TTC549 (cell line): ENCODE results near the gene WDR7.
A peak's percentile ranks its signal among the peaks of the same experiment; 100 is the strongest.

ENCODE experiments used
- FAIRE-seq: peaks from 2 replicates; lab custom pipeline; 2012; peaks lifted over from hg19 to GRCh38; lab: Jason Lieb, UNC

The WDR7 gene

DNA sequence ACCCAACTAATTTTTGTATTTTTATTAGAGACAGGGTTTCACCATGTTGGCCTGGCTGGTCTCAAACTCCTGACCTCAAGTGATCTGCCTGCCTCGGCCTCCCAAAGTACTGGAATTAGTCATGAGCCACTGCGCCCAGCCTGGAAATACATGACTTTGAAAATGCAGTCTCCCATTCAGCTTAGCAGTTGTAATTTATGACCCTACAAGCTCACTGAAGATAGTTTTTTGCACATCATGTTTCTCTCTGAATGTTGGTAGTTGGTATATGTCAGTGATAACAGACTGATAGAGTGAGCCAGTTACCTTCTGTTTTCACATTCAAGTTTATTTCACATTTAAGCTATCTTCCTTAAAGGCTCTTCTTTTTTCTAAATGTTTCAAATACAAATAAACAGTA lies 7.1 kb downstream of the WDR7 start:
- no peak for FAIRE-seq

DNA sequence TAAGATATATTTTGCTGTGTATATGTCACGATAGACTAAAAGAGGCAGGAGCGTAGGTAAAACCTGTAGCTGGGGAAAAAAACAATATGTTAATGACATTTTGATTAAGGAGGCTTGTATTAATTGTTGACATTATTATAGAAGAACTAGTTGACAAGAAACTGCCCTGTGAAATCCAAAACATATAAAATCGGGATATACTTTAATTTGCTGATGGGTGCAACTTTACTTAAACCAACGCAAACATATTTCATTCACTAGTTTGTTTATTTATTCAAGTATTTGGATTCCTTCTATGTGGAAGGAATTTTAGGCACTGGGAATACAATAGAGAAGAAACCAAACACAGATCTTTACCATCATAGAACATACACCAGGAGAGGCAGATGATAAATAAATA lies 8.0 kb downstream of the WDR7 start:
- no peak for FAIRE-seq

DNA sequence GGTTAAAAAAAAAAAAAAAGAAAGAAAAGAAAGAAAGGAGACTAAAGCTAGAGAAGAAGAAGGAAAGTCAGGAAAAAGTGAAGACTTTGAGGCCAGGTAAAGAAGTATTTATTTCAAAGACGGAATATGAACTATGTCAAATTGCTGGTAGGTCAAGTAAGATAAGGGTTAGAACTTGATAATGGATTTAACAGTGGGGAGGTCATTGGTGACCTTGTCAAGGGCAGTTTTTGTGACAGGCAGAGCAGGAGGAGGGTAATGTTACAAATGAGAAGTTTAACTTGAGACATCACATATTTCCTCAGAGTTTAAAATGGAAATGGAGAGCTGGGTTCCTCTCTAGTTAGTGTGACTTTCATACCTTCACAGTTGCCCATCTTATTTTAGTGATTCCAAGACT lies 9.5 kb downstream of the WDR7 start:
- FAIRE-seq = no peak

DNA sequence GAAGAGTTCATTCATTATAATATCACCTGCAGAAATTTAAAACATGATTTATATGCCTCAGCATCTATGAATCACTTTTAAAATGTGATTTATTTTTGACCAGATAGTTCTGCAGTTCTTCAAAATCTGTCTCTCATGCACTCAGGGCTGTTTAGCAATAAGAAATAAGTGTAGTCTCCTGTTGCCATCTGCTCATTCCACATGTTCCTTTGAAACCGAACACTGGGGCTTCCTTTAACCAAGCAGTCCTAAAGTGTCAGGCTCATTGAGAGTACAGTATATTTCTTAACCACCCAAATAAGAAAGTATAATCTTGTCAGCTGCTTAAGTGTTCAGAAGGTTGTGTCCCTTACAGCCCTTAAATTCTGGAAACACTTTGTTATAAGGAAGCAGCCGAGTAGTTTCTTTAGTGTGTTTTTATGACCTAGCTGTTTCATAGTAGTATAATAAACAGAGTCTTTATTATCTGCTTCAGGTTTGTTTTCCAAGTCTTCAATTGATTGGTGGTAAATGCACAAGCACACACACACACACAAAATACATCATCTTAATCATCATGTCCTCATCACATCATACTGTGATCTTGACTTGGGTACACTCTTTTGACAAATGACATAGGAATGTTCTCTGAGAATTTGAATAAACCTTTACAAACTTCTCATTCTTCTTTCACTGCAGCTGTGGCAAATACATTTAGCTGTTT lies 10.4 kb downstream of the WDR7 start:
- no peak for FAIRE-seq

DNA sequence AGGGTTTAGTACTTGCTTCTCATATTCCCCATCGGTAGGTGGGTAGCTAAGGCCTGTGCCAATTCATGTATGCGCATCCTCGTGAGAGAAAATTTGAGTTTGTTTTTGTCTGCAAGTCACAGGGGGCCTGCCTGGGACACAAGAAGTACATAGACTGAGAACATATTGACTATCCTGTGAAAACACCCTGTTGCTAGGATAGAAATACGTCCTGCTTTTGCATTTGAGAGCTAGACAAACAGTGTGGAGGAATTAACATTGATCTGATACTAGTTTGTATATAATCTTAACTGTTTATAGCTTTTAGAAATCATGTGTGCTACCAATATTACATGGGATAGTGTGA lies 10.9 kb downstream of the WDR7 start:
- no peak for FAIRE-seq

DNA sequence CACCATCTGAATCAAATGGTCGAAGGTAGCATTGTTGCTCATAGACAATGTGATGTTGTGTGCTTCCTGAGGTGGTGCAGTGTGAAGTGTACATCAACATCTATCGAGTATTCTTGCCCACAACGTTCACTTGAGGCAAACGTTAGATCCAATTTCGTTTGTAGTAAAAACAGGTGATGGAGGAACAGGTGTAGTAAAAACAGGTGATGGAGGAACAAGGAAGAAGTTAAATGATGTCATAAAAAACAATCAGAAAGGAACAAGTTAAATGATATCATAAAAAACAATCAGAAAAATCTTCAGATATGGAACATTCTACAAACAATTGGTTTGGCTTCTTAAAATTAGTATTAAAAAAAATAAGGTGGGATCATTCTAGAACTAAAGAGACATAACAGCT lies 11.3 kb downstream of the WDR7 start:
- no peak for FAIRE-seq

DNA sequence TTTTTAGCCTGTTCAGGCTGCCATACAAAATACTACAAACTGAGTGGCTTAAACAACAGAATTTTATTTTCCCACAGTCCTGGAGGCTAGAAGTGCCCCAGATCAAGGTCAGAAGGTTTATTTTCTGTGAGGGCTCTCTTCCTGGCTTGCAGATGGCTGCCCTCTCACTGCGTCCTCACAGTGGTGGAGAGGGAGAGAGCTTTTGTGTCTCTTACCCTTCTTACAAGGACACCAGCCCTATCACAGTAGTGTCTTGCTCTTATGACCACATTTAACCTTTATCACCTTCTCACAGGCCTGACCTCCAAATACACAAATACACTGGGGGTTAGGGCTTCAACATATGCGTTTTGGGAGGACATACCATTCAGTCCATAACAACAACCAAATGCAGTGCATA lies 11.7 kb downstream of the WDR7 start:
- no peak for FAIRE-seq

DNA sequence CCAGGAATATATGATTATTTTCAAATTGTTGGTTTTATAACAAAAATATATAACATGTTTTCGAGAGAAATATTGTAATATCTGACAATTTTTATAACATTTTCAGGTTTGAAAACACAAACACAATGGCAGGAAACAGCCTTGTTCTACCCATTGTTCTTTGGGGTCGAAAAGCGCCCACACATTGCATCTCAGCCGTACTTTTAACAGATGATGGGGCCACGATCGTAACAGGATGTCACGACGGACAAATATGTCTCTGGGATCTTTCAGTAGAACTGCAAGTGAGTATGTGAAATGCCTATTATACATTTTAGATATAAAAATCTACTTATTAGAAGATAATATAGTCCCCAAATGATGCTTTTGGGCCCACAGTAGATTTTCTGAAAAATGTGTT lies 21.2 kb downstream of the WDR7 start:
- FAIRE-seq = no peak

DNA sequence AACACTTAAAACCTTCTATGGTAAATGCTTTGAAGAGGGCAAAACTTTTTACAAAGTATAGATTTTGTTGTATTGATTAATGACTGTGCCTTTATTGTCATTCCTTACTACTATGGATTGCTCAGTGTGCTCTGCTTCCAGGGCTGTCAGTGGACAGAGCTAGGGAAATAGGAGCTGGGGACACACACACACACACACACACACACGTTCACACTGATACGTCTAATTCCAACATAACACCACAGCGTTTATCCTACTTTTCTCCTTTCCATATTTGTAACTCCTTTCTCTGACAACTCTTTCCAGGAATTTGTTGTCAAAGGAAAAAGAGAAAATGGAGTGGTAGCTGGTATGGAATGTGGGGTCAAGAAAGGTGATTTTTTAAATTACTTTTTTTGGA lies 21.8 kb downstream of the WDR7 start:
- no peak for FAIRE-seq

DNA sequence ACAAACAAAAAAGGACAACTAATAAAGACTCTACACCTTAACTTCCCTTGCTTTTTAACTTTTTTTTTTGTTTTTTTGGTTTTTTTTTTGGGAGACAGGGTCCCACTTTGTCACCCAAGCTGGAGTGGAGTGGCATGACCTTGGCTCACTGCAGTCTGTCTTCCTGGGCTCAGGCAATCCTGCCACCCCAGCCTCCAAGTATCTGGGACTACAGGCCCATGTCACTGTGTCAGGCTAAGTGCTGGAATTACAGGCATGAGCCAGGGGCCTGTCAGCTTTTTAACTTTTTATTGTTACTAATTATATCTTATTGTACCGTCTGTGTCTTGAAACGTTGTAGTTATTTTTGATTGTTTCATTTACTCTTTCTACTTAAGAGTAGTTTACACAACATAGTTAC lies 25.5 kb downstream of the WDR7 start:
- no peak for FAIRE-seq

DNA sequence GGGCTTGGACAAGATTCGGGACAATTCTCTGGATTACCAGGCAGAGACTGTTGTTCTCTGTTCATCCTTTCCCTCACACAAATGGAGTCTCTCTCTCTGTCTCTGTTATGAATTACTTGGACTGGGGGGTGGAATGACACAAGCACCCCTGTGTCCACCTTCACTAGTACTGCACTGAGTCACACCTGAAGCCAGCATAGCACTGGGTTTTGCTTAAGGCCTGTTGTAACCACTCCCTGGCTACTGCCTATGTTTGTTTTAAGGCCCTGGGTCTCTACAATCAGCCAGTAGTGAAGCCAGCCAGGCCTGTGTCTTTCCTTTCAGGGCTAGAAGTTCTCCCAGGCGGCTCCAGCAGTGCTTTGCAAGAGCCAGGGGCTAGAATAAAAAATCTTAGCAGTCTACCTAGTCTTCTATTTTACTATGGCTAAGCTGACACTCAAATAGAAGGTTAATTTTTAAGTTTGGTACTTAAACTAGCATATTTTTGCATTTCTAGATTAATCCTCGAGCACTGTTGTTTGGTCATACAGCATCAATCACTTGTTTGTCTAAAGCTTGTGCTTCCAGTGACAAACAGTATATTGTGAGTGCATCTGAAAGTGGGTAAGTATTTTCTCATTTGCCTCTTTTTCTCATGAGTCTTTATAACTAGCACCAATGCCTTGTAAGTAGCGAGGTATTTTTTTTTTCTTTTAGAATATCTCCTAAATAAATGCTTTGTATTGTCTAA lies 27.8 kb downstream of the WDR7 start:
- FAIRE-seq = no peak

DNA sequence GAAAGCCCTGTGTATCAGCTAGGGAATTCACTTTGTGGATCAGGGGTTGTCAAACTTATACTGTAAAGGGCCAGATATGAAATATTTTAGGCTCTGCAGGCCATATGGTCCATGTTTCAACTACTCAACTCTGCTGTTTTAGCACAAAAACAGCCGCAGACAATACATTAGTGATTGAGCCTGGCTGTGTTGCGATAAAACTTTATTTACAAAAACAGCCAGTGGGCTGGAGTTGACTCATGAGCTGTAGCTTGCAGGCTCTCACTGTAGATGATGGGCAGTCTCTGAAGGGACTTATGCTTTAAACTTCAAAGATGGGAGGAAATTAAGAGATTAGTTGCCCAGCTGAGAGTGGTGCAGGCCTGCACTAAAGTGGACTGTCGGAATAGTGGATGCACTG lies 33.1 kb downstream of the WDR7 start:
- FAIRE-seq = no peak

DNA sequence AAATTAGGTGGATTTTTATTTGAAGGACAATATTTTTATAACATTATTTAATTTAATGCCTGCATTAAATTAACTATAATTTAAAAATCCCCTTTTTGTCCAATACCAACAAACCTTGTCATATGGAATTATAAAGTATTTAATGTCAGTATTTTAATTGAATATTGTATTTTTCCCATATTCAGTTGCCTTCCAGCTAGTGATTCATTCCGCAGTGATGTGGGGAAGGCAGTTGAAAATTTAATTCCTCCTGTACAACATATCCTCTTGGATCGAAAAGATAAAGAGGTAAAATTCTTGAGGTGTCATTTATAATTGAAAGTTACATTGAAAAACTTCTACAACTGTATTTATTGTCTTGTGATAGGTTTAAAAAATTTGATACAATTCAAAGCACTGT lies 40.4 kb downstream of the WDR7 start:
- no peak for FAIRE-seq

DNA sequence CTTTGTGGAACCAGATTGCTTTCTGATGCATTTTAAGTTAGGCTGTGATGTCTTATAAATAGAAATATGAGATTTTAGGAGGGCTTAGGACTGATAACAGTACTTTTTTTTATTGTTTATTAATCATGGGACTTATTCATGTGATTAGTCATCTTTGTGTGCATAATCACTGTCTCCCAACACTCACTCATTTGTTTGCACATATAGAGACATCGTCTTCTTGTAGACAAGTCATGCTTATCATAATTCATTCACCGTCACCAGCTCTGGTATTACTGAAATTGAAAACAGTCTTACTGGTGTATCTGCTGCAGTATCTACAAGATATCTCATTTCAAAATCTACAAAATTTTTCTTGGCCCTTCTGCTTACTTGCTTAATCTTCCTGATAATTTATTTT lies 45.8 kb downstream of the WDR7 start:
- no peak for FAIRE-seq

DNA sequence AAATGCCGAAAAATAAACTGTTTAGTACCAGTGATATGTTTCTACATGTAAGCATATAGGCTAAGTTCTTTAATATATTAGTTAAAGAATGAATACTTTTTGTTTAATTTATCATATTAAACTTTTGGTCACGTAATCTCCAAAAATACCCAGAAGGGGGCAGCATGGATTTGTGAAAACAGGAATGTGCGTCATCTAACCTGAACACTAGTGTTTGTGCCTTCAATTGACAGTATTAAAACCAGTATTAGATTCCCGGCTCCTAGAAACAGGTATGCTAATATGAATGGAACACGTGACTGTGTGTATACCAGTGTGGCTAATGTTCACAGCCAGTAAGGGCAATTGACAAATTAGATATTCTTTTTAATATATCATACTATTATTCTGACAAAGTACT lies 51.8 kb downstream of the WDR7 start:
- FAIRE-seq = peak; percentile 56

DNA sequence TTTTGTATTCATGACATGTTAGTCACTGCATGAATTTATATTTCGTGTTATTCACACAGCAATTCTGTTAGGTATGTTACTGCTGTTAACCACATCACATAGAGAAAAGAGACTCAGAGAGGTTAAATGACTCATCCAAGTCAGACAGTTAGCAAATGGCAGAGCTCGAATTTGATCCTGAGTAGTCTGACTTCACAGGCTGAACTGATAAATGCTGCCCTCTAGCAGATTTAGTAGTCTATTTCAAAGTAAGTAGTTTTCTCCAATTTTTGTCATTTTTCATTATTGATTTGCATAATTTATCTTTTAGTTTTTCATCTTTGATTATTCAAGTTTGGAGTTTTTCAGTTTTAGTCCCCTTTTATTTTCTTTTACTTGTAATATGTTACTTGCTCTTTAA lies 58.3 kb downstream of the WDR7 start:
- peak; percentile 32 for FAIRE-seq

DNA sequence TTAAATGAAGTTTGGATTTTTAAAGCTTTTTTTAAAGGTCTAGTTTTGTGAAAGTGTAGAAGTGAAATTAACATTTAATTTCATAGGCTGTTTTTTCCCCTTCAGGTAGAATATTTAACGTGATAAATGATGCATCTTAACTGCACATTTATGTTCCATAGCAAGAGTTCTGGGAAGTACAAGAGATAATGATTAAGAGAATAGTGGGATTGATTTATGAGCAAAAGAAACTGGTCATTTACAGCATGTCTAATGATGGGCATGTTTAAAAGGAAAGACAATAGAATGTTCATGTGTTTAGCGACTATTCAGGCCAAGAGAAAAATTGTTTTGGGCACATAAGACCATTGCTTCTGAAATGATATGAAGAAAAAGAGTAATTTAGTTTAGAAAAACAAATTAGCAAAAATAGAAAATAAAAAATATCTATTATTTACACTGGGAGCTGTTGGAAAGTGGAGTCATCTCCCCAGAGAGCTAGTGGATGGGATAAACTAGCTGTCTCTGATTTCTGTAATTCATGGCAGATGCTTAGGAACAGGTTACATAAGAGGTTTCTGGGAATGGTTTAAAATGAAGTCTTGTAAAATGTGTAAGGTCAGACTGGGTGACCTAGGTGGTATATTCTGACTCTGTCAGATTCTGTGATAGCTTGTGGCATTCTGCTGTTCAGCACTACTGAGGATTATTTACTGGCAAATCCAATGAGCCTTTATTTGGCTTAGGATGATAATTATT lies 60.7 kb downstream of the WDR7 start:
- FAIRE-seq = no peak

DNA sequence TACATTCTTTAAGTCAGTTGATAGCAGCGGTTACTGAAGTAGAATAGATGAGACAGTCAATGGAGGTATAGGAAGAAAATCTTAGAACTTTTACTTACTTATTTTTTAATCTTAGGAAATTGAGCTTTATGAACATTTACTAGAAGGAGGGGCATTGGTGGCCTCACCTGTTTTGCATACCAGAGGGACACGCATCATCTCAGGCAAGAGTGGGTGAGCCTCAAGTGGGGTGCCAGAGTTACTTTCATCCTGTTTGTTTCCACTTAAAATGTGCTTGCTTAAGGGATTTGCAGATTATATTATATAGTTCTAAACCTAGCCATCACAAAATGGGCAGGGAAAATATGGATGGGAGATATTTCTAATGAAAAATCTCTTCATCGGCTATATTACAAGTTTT lies 61.6 kb downstream of the WDR7 start:
- no peak for FAIRE-seq

DNA sequence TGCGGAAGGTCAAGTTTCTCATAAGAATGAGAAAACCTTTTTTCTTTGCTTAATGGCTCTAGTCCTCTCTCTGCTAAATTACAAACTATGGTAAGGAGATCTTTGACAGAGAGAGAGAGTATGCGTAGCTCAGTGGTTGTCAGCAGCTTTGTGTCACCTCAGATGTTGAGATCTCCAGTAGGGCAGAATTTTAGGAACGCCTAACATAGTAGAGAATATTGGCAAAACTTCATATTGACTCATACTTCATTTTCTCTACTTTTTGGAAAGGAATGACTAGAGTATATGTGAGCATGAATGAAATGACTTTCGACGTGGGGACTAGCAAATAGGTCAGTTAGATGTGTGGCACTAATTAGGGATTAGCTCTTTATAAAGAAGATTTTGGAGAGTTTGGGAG lies 64.0 kb downstream of the WDR7 start:
- no peak for FAIRE-seq

DNA sequence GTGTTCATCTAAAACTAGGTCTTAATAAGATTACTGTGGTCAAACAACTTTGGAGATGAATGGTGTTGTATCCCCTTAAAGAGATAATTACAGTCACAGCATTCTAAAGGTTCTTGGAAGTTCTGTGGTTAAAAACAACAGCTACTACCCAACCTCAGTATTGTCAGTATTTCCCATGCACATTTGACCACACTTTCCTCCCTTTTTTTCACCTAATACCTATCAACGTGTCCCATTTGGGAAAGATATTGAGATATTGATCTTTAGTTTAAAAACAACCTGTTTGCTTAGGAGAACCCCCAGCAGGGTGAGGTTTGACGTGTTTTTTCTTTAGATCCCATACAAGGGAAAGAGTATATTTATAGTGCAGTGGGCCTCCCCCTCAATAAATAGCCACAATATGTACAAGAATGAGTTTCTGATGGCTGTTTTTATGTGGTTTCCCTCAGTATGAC lies 65.6 kb downstream of the WDR7 start:
- FAIRE-seq = no peak

DNA sequence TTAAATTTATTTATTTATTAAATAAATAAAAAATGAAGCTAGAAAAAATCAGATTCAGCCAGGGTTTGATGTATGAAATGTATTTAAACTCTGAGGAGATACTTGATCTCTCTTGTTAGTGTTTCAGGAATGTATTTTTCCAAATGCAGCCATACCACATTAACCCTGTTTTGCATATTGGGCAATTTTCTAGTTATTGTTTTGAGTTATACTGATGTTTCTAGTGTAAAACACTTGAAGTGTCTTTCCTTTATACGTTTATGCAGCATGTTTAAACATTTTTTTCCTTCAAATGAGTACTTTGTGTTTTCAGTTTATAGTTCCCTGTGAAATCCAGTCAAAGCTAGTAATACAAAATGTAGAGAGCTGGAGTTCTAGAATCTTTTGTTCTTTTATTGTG lies 69.9 kb downstream of the WDR7 start:
- FAIRE-seq = no peak

DNA sequence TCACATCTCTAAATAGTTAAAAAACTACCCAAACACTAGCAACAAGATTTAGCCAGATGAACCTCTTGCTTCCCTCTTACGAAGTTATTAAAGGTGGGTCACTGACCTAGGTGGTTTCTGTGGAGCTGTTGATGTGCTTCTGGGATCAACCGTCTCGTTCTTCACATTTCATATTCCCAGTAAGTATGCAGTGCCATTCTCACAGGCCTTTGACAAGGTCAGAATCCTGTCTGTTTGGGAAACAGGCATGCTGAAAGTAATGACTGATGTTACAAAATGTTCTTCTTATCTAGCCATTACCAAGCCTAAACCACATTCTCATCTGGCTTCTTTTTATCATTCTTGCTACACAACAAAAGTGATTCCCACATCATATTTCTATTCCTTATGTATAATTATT lies 70.3 kb downstream of the WDR7 start:
- no peak for FAIRE-seq

DNA sequence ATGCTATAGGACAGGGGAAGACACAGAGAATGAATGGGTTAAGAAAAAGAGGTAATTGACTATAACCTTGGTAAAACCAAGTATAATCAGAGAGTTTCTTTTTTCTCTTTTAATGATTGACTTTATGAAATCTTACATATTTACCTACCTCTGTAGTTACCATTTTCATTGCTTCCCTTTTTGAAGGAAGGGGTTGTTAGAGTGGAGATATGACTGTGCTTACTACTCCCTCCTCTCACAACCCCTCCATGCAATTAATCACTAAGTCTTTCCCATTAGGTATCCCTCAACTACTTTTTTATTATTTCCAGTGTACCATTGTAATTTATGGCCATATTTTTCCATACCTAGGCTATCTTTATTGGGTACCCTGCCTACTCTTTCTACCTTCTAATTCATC lies 71.4 kb downstream of the WDR7 start:
- FAIRE-seq = no peak

DNA sequence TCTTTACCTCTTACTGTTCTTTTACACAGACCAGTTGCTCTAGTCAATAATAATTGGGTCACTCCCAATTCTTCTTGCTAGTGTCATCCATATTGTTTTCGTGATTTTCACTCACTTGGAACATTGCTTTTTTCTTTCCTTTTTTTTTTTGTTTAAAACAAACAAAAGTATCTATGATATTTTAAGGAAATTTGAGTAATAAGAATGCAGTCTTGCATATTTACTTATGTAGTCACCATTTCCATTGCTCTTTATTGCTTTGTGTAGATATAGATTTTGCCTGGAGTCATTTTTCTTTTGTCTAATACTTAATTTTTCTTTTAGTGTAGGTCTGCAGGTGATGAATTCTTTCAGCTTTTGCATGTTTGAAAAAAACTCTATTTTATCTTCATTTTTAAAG lies 71.9 kb downstream of the WDR7 start:
- FAIRE-seq = no peak
